Measurements from ENCODE around the gene BRAP. TPM values are rescaled to one million over a fixed set of nuclear protein-coding genes. Genes with fewer than 3 reads are reported as not detected.
"Not testable (repeated sequence)": the region's sequence is repeated elsewhere in the genome, so short reads cannot be mapped to it uniquely, and the experiment has no call there.

The BRAP gene
- polyA plus RNA-seq, 1 donor, result 20.8 TPM

- DNase-seq, result not testable (repeated sequence)
These were observed 67.9 kb downstream of the BRAP start for GRCh38 chr12:111617841-111618240.

GRCh38 chr12:111616177-111616623, 69.6 kb downstream of the BRAP start:
- DNase-seq, result no peak

GRCh38 chr12:111607239-111607638, 78.5 kb downstream of the BRAP start:
- no peak for DNase-seq

GRCh38 chr12:111606767-111607230, 79.0 kb downstream of the BRAP start:
- DNase-seq, result no peak

GRCh38 chr12:111605911-111606766, 79.6 kb downstream of the BRAP start:
- no peak for DNase-seq

- not testable (repeated sequence) for DNase-seq
These were observed 82.9 kb downstream of the BRAP start for GRCh38 chr12:111602857-111603256.

GRCh38 chr12:111602348-111602747, 83.4 kb downstream of the BRAP start:
- DNase-seq, result no peak

GRCh38 chr12:111600986-111601385, 84.8 kb downstream of the BRAP start:
- not testable (repeated sequence) for DNase-seq

GRCh38 chr12:111600205-111600642, 85.5 kb downstream of the BRAP start:
- DNase-seq, result peak; percentile 36

- peak; percentile 89 for DNase-seq
These were observed 86.1 kb downstream of the BRAP start for GRCh38 chr12:111599453-111600204.

GRCh38 chr12:111598637-111599452, 86.9 kb downstream of the BRAP start, which contains the start of gene ATXN2:
Gene ATXN2, minus strand, starts transcription at chr12:111599315. Its CDS starts 281 bp downstream, at chr12:111599034.
- peak; percentile 46 for DNase-seq

GRCh38 chr12:111597831-111598636, 87.7 kb downstream of the BRAP start:
- DNase-seq, result peak; percentile 53

- peak; percentile 50 for DNase-seq
These were observed 88.5 kb downstream of the BRAP start for GRCh38 chr12:111596985-111597830.

GRCh38 chr12:111595341-111595835, 90.4 kb downstream of the BRAP start:
- not testable (repeated sequence) for DNase-seq

Other genes starting within 250 kb of the BRAP start
- 102 TPM for gene ATXN2, start 86.6 kb downstream of the BRAP start, polyA plus RNA-seq (ENCODE audit: insufficient read length)
- gene ACAD10, start 97 bp upstream of the BRAP start, polyA plus RNA-seq (ENCODE audit: insufficient read length), result 54.7 TPM
- gene ALDH2, start 81.0 kb upstream of the BRAP start, polyA plus RNA-seq (ENCODE audit: insufficient read length), result 91.9 TPM
- 68.8 TPM for gene MAPKAPK5, start 156.3 kb upstream of the BRAP start, polyA plus RNA-seq (ENCODE audit: insufficient read length)